Endothelial cell of umbilical vein (primary cell): ENCODE data around the gene ALKBH7. TPM values are rescaled to one million over a fixed set of nuclear protein-coding genes. Genes with fewer than 3 reads are reported as not detected.

Source experiments
- BruUV-seq: library from RNA; stranded (reverse); fragments of 400-500 nt; replicated peaks from 2 replicates; lab custom pipeline; 2021; lab: Mats Ljungman, UMichigan
- CTCF ChIA-PET: fragments of 300-600, 350-600 bp; sonication (Branson Sonifier 250); formaldehyde crosslinking; loops from one replicate; lab custom pipeline; 2021; ENCODE audit warnings: antibody characterized with exemption, inconsistent platforms; lab: Charles Lee
- POLR2A ChIA-PET: fragments of 300-600, 350-600 bp; sonication (Branson Sonifier 250); formaldehyde crosslinking; loops from one replicate; lab custom pipeline; 2021; ENCODE audit warnings: antibody characterized with exemption, inconsistent platforms; lab: Charles Lee
- DNase-seq: peaks from one replicate; pipeline ENCODE4 v3.0.0-alpha.2; 2011; ENCODE audit warnings: low read depth, low spot score
- FAIRE-seq: peaks from 2 replicates; lab custom pipeline; 2011; peaks lifted over from hg19 to GRCh38; lab: Jason Lieb, UNC
- H2AFZ ChIP-seq: 2 replicates; pipeline ENCODE4 v1.6.0; 2012; ENCODE audit warnings: low read depth, low read length, control low read depth, inconsistent platforms
- H3K27ac ChIP-seq: 2 replicates; pipeline ENCODE4 v1.5.1; 2011; ENCODE audit warnings: low read depth, mild to moderate bottlenecking, control low read depth, low read length, moderate library complexity; ENCODE audit not compliant: insufficient read depth
- H3K27me3 ChIP-seq, 2 experiments: 2 replicates each; pipeline versions ENCODE4 v1.6.0 to v1.6.1; 2011; ENCODE audit warnings: low read length in 2 of 2, mixed read lengths in 1 of 2; ENCODE audit not compliant: control insufficient read depth in 2 of 2, insufficient read depth in 2 of 2
- H3K36me3 ChIP-seq, 2 experiments: 2 replicates in 1 of 2; 3 replicates in 1 of 2; pipeline ENCODE4 v1.5.1; 2011; ENCODE audit warnings: low read length in 2 of 2, mild to moderate bottlenecking in 1 of 2, moderate library complexity in 1 of 2; ENCODE audit not compliant: control insufficient read depth in 2 of 2, insufficient read depth in 2 of 2; ENCODE audit errors: extremely low read depth in 1 of 2
- H3K4me1 ChIP-seq: 3 replicates; pipeline ENCODE4 v1.5.1; 2011; ENCODE audit warnings: mild to moderate bottlenecking, low read length; ENCODE audit not compliant: control insufficient read depth, insufficient read depth; ENCODE audit errors: extremely low read depth
- H3K4me2 ChIP-seq: 2 replicates; pipeline ENCODE4 v1.6.1; 2011; ENCODE audit warnings: low read length, control low read depth, mixed read lengths; ENCODE audit not compliant: insufficient read depth
- H3K4me3 ChIP-seq, 3 experiments: fragments of 200-600 bp in 1 of 3; sonication (generic), shearing (Covaris generic) in 1 of 3; replicated peaks in 1 of 3; 2 replicates each; pipeline ENCODE4 v1.5.1; 2011 to 2016; ENCODE audit warnings: control low read depth in 3 of 3, low read length in 3 of 3, mild to moderate bottlenecking in 2 of 3, inconsistent platforms in 1 of 3, low read depth in 1 of 3, moderate library complexity in 1 of 3; ENCODE audit not compliant: insufficient read depth in 1 of 3
- H3K79me2 ChIP-seq: 2 replicates; pipeline ENCODE4 v1.6.0; 2012; ENCODE audit warnings: low read length, inconsistent platforms; ENCODE audit not compliant: control insufficient read depth, insufficient read depth
- H3K9ac ChIP-seq: replicated peaks from 2 replicates; pipeline ENCODE3; 2011; ENCODE audit warnings: low read length, control low read depth; ENCODE audit not compliant: insufficient read depth; ENCODE audit errors: extremely low read depth
- H3K9me1 ChIP-seq: replicated peaks from 3 replicates; pipeline ENCODE4 v1.6.0; 2011; ENCODE audit warnings: mild to moderate bottlenecking, low read length; ENCODE audit not compliant: control insufficient read depth, insufficient read depth; ENCODE audit errors: extremely low read depth
- H3K9me3 ChIP-seq: replicated peaks from 2 replicates; pipeline ENCODE4 v1.5.1; 2012; ENCODE audit warnings: low read length, inconsistent platforms; ENCODE audit not compliant: control insufficient read depth, insufficient read depth
- H4K20me1 ChIP-seq: replicated peaks from 2 replicates; pipeline ENCODE3; 2011; ENCODE audit warnings: mild to moderate bottlenecking, low read length; ENCODE audit not compliant: control insufficient read depth, insufficient read depth; ENCODE audit errors: extremely low read depth
- CTCF ChIP-seq, 2 donors: IDR thresholded peaks; 1 replicate in 1 of 2; 2 replicates in 1 of 2; pipeline ENCODE4 v1.5.1; 2011; ENCODE audit warnings: low read length in 2 of 2, mild to moderate bottlenecking in 2 of 2, moderate library complexity in 2 of 2, control low read depth in 1 of 2, inconsistent platforms in 1 of 2, low read depth in 1 of 2; ENCODE audit not compliant: insufficient read depth in 1 of 2; ENCODE audit errors: extremely low read depth in 1 of 2
- EZH2 ChIP-seq: IDR thresholded peaks from 2 replicates; pipeline ENCODE4 v1.6.1; 2012; ENCODE audit warnings: borderline replicate concordance, low read depth, mild to moderate bottlenecking, moderate library complexity, low read length, inconsistent platforms; ENCODE audit not compliant: severe bottlenecking
- FOS ChIP-seq: IDR thresholded peaks from 2 replicates; pipeline ENCODE4 v1.6.1; 2011; ENCODE audit warnings: mild to moderate bottlenecking, low read length, moderate library complexity, borderline replicate concordance; ENCODE audit not compliant: insufficient read depth
- JUN ChIP-seq: IDR thresholded peaks from 2 replicates; pipeline ENCODE4 v1.6.1; 2011; ENCODE audit warnings: borderline replicate concordance, low read depth; ENCODE audit not compliant: insufficient read length, insufficient read depth
- POLR2A ChIP-seq: IDR thresholded peaks from 2 replicates; pipeline ENCODE4 v1.6.1; 2012; ENCODE audit warnings: low read depth, mild to moderate bottlenecking, control low read depth, low read length
- POLR2AphosphoS5 ChIP-seq: IDR thresholded peaks from 2 replicates; pipeline ENCODE4 v1.6.1; 2012; ENCODE audit warnings: low read depth, mild to moderate bottlenecking, control low read depth, low read length, moderate library complexity; ENCODE audit not compliant: insufficient read depth
- dilution Hi-C: fragments of 300-500 bp; cut with MboI; formaldehyde crosslinking; loops from one replicate; pipeline ENCODE4 v1.15.0; 2019; ENCODE audit warnings: low sequenced_read_pairs; ENCODE audit not compliant: extremely low pct_ligation_motif_present
- intact Hi-C: fragments of 100-400 bp; cut with micrococcal nuclease; formaldehyde crosslinking; loops from one replicate; pipeline ENCODE4 v1.10.0; 2022
- polyA plus RNA-seq, 4 experiments: library from polyadenylated mRNA; depleted of rRNA in 3 of 4; stranded (reverse) in 3 of 4; unstranded in 1 of 4; fragments of >200 nt; gene quantifications; 2 replicates each; pipeline versions ENCODE4 v1.2.1 to v1.2.3, GENCODE V29; 2011 to 2012; ENCODE audit warnings: missing spikeins in 1 of 4
- total RNA-seq: library from RNA; stranded (reverse); gene quantifications from 2 replicates; pipeline ENCODE4 v1.2.3, GENCODE V29; 2021
- TF ChIP-seq, protein P1 (sequence below): IDR thresholded peaks from 2 replicates; pipeline ENCODE4 v1.6.1; 2011; ENCODE audit not compliant: insufficient read depth, insufficient read length

The ALKBH7 gene
- total and polyA plus RNA-seq, 2 donors (not counting 3 experiments of a cell fraction or from before 2014, with no cell fraction given), result 48.8 to 59.4 TPM

DNA sequence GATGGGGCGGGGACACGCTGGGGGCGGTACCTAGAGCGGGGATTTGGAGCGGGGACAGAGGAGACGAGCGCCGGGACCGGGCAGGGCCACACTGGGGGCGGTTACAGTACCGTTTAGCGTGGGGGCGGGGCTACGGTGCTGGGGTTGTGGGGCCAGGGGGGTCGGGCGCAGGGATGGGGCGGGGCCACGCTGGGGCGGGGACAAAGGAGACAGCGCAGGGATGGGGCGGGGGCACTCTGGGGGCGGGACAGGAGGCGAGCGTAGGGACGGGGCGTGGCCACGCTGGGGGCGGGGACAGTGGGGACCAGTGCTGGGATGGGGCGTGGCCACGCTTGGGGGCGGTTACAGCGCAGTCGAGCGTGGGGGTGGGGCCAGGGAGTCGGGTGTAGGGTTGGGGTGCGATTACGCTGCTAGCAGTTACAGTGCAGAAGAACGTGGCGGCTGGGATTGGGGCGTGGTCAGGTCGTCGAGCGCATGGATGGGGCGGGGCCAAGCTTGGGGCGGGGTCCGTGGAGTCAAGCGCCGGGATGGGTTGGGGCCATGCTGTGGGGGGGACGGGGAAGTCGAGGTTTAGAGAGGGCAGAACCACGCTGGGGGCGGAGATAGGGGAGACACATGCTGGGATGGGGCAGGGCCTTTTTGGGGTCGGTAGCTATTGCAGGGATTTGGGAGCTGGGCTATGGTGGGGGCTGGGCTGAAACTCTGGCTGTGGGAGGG lies 660 bp downstream of the ALKBH7 start:
- Histone ChIP-seq H3K9me3 (no peaks in the 10 kb centered on the region), H3K4me3 (peak overlapping the region; percentile 55 to 82 (median 73)), H3K36me3 (peaks cover 0 to 4% of the 10 kb centered on the region in 2 experiments), H3K79me2 (no peaks in the 10 kb centered on the region), H3K4me1 (peaks cover 2% of the 10 kb centered on the region), H3K27me3 (no peaks in the 10 kb centered on the region), H2AFZ (peak overlapping the region; percentile 96), H3K4me2 (peak overlapping the region; percentile 40), H4K20me1 (no peaks in the 10 kb centered on the region), H3K9ac (peak overlapping the region; percentile 88), H3K27ac (peak overlapping the region; percentile 84), H3K9me1 (no peaks in the 10 kb centered on the region)
- dilution Hi-C loops, result no loop called here
- FAIRE-seq (no peak), DNase-seq (peak; percentile 98)
- ChIA-PET POLR2A (interaction anchor here (0.6 to 1.9 kb wide), 3 partner anchors 11 to 283 kb away, joined by 4 to 16 read pairs (median 6); partner anchors contain the start of genes CLPP and KHSRP), CTCF (interaction anchor here (1.0 to 1.3 kb wide), 6 partner anchors 12 to 173 kb away, joined by 3 to 8 read pairs (median 3); partner anchors contain the start of genes CLPP and KHSRP)
- no TSS peak for BruUV-seq
- TF ChIP-seq POLR2AphosphoS5, result no peak
- TF ChIP-seq, protein P1, sequence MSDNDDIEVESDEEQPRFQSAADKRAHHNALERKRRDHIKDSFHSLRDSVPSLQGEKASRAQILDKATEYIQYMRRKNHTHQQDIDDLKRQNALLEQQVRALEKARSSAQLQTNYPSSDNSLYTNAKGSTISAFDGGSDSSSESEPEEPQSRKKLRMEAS, result peak; percentile 56
- TF ChIP-seq EZH2, result no peak
- TF ChIP-seq POLR2A, result no peak
- intact Hi-C loops, result loop anchor here (1.0 to 5.0 kb wide), 5 partner anchors 12 to 364 kb away; partner anchors contain the start of genes CLPP, GPR108, GTF2F1 and TRIP10

GRCh38 chr19:6373813-6374108 lies 1.2 kb downstream of the ALKBH7 start:
- BruUV-seq, result no TSS peak
- intact Hi-C loops, result loop anchor here (1.0 to 5.0 kb wide), 5 partner anchors 12 to 364 kb away; partner anchors contain the start of genes CLPP, GPR108, GTF2F1 and TRIP10

More at GRCh38 chr19:6373813-6374108, 1.2 kb downstream of the ALKBH7 start:
- Histone ChIP-seq H3K9me3 (no peaks in the 10 kb centered on the region), H3K4me3 (peak overlapping the region in 1 of 3 experiments; percentile 46), H4K20me1 (no peaks in the 10 kb centered on the region), H3K9me1 (no peaks in the 10 kb centered on the region), H3K9ac (no peak overlapping the region), H3K4me2 (no peak overlapping the region), H3K27ac (no peak overlapping the region), H3K36me3 (peaks cover 0 to under 1% of the 10 kb centered on the region in 2 experiments), H2AFZ (peak overlapping the region; percentile 61), H3K4me1 (peaks cover 2% of the 10 kb centered on the region), H3K27me3 (no peaks in the 10 kb centered on the region), H3K79me2 (no peaks in the 10 kb centered on the region)
- POLR2A ChIA-PET, result interaction anchor here (1.9 kb wide), 1 partner anchor 51 kb away, joined by 6 read pairs; the partner anchor contains the start of gene KHSRP
- dilution Hi-C loops, result no loop called here
- no peak for TF ChIP-seq POLR2AphosphoS5
- TF ChIP-seq CTCF (IDR thresholded peaks at IDR 0.05; ENCODE audit: extremely low read depth in 1 of 2, insufficient read depth in 1 of 2, low read depth in 1 of 2, low read length in 2 of 2), result no peak
- TF ChIP-seq POLR2A, result no peak
- no peak for TF ChIP-seq EZH2
- TF ChIP-seq, protein P1, result no peak
- TF ChIP-seq JUN, result no peak
- no peak for TF ChIP-seq FOS
- DNase-seq (no peak), FAIRE-seq (no peak)
- CTCF ChIA-PET, result interaction anchor here (1.2 kb wide), 1 partner anchor 174 kb away, joined by 3 read pairs; no protein-coding TSS in a partner anchor
